SHP77 (cell line): ENCODE measurements around the gene PEAR1.

ENCODE experiments used
- DNase-seq, 2 experiments: peaks; one replicate each; lab custom pipeline; 2025; lab: John Stamatoyannopoulos, UW

PEAR1 gene

DNA sequence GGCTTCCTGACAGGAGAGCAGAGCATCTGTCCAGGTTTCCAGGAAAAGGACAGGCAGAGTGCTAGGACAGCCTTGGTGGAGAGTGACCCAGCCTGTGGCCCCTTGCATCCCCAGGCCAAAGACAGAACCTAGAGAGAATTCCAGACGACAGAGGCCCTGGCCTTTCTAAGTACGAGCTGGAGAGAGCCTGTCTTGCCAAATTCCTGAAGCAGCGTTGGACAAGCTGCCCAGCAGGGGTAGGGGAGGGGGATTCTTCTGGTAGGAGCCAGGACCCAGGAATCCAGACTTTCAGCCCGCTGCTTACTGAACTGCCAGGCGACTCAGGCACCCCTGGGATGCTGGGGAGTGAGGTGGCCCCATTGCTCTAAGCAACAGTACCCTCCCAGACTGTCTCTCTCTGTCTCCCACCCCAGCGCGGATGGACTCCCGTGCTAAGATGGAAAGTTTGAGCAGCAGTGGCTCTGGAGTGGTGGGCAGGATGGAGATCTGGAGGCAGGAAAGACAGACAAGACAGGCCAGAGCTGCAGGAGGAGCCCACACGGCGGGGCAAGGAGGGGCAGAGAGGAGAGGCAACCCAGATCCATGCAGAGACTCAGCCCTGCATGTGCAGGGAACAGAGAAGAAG lies 8.8 kb upstream of the PEAR1 start:
- no peak for DNase-seq

DNA sequence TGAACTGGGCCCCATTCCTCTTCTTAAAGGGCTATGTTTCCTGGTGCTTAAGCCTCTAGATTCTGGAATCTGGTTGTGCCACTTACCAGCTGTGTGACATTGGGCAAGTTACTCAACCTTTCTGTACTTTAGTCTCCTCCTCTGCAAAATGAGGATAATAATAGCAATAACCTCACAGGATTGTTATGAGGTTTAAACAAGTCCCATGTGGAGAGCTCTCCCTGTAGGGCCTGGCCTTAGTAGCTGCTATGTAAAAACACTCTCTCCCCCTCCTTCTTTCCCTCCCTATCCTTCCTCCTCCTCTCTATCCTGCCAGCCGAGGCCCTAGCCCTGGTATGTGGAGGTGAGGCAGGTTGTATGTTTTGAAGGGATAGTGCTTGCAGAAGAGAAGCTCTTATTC lies 8.2 kb upstream of the PEAR1 start:
- DNase-seq = no peak

DNA sequence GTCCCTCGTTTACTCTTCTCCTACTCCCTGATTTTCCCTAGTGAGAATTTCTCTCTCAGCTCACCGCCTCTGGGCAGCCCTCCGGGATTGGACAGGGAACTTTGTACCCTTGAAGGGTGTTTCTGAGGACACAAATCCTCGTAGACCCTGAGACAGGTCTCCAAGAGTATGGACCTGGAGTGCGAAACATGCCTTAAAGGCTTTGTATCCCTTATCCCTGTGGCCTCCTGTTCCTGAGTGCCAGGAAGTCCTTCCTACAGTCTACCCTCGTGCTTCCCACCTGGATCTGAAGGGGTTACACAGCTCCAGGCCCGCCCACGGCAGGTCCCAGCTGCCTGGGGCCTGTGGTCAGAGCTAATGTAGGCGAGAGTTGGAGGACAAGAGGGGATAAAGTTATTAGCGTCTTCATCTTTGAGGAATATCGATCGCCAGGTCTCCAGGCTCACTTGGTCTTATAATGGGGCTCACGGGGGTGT lies 7.6 kb upstream of the PEAR1 start:
- DNase-seq = no peak

DNA sequence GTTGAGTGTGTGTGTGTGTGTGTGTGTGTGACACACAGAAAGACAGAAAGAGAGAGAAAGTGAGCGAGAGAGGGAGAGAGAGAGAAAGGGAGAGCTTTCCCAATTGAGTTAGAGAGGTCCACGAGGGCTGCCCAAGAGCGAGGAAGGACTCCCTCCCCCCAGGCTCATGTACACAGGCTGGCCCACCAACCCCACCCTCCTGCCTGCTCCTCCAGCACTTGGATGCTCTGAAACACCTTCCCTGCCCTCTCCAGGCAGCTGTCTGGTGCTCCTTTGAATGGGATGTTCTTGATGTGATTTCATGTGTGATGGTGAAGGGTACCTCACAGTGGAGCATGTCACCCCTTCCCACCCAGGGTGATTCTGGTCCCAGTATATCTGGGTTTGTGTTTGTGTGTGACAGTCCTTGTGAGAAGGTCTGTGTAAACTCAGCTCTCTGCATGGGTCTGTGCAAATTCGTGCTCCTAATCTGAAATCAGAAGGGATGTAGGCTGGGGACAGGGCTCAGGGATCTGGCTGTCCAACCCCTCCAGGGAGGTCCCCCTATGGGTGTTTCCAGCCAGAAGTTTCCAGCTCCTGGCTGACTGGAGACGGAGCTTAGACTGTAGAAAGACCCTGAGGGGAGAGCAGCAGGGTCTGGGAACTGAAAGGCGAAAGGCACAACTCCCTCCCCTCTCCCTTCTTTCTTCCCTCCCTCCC lies 6.8 kb upstream of the PEAR1 start:
- no peak for DNase-seq

DNA sequence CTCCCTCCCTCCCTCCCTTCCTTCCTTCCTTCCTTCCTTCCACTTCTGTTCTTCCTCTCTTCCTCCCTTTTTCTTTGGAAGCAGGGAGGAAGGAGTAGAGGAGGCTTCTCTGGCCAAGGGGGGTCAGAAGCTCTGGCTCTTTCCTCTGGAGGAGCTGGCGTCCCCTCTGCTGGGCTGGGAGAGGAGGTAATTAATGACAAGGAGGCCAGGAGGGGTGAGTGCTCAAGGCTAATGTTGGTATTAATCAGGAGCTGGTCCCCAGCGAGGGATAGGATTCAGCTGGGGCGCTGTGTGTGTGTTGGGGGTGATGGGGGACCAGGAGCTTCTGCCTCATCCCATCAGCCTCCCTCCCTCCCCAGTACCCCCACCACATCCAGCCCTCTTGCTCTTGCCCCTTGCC lies 6.2 kb upstream of the PEAR1 start:
- no peak for DNase-seq

DNA sequence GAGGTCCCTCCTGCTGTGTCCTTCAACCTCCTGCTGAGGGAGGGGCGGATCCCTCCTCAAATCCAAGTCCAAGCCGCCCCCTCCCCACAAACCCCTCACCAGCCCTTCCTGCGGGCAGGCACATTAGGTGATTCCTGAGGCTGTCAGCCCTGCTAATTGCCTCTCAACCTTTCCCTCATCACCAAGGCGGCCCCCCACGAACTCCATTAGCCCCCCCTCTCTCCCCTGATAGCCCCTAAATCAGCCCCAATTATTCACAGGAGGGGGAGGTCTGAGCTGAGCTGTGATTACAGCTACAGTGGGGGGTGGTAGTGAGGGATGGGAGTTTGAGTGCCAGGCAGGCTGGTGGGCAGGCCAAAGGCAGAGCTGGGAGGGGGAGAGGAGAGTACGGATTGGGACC lies 5.8 kb upstream of the PEAR1 start:
- no peak for DNase-seq

DNA sequence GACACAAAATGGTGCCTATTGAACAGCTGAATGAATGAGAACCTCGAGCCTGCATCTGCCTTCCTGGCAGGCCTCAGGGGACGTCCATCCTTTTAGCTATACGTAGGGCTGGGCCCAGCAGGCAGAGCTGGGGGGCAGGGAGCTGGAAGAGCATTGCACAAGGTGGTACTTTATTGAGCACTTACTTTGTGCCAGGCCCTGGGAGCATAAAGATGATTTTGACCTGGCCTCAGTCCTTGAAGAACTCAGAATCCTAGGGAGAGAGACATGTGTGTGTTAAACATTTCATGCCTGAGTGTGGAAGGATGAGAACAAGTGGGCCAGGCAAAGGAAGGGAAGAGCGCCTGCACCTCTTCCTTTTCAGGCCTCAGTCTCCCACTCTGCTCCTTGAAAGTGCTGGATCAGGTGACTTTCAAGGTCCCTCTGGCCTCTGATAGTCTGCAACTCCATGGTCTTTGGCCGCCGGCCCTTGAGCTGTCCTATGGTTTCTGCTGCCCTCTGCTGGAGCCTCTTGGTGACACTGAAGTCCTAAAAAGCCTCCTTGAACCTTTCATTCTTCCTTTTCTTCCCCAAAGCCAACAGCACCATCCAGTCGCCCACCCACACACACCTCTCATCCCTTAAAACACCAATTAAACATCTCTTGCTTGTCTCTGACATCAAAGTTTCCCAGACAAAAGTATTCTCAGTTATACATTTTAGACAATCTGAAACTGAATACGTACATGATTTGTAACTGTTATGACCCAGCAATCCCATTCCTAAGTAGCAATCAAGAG lies 3.5 kb upstream of the PEAR1 start:
- peak; percentile 75 to 90 for DNase-seq

DNA sequence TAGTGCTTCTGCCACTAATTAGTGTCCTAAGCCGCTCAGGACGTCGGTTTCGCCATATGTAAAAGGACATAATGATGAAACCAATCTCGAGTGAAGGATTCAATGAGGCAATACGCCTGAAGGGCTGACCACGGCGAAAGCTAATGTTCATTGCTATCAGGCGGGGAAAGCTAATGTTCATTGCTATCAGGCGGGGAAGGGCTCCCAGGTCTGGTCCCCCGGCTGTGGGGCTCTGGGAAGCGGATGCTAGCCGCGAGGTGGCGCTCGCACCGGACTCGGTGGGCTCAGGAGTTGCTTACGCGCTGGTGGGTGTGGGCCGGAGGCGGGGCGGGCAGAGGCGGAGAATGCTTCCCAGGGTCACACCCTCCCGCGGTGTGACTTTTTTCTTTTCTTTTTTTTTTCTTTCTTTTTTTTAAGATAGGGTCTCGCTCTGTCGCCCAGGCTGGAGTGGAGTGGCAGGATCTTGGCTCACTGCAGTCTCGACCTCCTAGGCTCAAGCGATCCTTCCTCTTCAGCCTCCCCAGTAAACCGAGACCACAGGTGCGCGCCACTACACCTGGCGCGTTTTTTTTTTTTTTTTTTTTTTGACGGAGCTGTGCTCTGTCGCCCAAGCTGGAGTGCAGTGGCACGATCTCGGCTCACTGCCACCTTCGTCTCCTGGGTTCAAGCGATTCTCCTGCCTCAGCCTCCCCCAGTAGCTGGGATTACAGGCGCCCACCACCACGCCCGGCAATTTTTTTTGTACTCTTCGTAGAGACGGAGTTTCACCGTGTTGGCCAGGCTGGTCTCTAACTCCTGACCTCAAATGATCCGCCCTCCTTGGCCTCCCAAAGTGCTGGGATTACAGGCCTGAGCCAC lies 1.1 kb upstream of the PEAR1 start:
- peak; percentile 84 to 92 for DNase-seq

DNA sequence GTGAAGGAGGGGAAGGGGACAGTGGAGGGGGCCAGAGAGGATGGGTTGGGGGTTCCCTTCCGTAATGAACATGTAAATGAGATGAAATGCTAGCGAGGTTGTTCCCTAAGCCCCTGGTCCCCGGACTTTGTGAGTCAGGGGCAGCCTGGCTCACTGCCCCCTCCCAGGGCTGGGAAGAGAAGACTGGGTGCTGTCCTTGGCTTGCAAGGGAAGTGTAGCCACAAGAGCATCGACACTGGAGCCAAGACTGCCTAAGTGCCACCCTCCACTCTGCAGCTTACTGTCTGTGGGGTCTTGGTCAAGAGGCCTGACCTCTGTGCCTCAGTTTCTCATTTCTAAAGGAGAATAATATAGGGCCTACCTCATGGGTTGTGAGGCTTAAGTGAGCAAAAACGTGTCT lies 483 bp downstream of the PEAR1 start:
- no peak for DNase-seq

DNA sequence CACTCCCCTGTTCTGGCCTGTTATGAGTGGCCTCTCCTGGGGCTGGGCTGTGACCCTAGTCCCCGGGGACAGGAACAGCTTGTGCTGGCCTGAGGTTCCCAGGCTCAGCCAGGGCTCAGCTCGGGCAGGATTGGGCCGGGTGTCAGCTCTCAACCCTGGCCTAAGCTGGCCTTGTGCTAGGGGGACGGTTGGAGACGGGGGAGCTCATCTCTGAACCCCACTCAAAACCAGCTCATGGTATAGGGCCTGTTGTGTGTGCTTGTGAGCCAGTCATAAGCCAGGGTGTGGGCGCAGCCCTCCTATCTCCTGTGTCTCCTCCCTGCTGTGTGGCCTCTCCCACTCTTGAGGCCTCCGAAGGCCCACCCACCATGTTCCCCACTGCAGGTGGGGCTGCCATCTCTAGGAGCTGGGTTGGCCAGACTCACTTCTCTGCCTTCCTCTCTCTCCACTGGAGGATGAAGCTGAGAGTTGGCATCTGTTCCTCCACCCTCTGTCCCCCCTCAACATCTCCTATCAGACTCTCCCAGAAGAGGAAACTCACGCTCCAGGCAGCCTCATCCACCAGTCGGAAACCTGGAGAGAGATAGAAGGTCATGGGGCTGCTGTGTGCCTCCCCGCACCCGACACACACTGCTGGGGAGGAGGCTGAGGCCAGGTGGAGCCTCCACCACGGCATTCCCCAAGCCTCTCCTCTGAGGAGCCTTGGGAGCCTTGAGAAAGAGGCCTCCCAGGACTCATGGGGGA lies 1.4 kb downstream of the PEAR1 start:
- DNase-seq = no peak

DNA sequence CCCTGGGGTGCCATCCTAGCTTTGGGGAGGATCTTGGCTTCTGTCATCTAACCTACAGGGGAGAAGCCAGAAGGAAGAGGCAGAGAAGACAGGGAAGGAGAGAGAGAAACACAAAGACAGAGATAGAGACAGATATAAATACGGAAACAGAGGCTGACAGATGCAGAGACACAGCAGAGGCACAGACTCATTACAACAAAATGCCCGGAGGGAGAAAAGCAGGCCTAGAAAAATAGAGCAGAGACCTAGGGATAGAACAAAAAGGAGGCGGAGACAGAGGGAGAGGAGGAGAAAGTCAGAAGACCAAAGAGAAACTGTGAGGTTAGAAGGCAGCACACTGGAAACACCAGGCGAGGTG lies 1.9 kb downstream of the PEAR1 start:
- no peak for DNase-seq

DNA sequence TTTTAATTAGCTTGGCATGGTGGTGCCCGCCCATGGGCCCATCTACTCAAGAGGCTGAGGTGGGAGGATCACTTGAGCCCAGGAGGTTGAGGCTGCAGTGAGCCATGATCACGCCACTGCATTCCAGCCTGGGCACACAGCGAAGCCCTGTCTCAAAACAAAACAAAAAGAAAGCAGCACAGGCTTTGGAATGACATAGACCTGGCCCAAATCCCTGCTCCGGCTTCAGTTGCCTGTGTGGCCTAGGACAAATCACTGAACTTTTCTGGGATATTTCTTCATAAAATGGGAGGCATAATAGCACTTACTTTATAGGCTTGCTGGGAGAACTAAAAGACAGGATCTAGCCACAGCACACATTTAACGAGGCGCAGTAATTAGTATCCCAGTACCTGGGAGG lies 2.4 kb downstream of the PEAR1 start:
- no peak for DNase-seq

DNA sequence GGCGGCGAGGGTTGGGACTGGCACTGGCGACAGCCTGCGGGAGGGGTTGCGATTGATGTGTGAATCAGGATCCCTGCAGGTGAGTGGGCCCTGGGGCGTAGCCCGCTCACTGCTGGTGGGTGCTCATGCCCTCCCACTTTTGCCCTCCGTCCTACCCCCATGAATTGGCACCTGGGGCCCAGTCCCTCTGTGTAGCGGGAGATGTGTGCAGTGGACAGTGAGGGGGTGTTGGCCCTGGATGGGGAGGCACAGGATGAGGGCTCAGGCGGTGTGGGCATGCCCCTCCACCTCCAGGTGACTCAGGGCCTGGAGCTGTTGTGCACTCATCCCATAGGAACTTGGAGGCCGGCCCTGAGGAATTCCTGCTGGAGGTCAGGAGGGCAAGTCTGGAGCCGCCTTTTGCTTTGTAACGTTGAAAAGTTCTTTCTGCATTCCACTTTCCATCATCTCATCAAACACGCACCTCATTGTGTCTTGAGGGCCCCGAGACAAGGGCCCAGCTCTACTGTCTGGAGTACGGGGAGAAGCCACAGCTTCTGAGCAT lies 3.0 kb downstream of the PEAR1 start:
- DNase-seq = no peak

DNA sequence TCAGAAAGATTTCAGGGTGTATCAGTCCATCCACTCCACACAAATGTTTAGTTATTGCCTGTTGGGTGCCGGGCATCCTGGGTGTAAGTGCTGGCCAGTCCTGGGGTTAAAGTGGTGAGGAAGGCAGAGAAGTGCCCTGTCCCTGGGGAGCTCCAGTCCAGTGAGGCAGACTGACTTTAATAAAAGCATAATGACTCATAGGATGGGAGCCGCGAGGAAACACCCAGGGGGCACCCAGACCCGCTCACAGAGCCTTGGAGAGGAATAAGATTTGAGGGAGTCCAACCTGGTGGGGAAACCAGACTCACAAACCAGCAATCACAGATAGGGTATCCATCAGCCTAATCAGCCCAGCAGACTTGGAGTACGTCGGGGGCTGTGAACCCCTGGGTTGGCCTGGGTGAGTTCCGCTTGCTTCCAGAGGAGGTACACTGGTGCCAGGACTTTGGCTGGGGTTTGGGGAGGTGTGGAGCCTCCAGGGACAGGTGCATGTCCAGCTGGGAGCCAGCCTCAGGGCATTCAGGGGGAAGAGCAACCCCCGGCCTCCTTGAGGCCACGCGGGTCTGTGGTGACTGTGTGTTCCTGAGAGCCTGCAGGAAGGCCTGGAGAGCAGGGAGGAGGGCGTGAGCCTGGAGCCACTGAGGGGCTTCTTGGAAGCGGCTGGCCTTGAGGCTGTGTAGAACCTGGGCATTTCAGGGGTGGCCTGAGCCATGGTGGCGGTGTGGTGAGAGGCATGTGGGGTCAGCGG lies 3.7 kb downstream of the PEAR1 start:
- no peak for DNase-seq

DNA sequence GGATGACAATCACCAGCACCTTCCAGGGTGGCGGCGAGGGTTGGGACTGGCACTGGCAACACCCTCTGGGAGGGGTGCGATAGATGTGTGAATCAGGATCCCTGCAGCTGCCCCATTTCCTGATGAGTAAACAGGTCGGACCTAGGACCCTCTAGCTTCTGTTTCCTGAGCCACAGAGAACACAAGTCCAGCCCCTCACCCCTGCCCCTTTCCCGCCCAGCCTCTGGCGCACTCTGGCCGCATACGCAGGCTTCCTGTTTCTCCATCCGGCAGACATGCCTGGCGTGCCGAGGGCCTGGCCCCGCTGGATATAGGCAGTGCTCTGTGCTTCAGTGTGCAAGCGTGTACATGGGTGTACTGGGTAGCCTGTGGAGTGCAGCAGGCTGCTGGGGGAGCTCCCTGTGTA lies 4.6 kb downstream of the PEAR1 start:
- DNase-seq = no peak

DNA sequence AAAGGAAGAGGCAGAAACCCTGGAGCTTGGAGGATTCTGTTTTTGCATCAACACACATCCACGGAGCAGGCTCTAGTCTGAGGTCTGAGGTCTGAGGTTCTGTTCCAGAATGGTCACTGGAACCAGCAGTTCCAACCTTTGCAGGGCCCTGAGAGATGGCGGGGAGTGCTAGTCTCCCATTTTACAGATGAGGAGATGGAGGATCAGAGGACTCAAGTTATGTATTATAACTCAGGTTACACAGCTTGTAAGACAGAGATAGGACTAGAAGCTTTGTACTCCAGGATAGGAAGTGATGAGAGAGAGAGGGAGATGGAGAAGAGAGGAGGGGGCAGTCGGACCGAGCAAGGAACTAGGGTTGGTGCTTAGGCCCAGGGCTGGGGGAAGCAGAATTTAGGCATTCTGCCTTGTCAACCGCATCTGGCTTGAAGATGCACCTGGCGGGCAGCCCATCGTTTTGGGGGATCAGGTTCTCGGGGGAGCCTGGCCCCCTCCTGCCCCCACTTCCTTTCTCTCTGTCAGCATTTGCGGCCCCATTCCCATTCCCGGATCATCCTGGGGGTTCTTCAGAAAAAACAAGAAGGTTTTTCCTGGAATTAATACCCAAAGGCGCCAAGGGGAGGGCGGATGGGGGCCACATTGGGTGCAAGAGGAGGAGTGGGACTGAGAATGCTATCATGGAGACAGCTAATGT lies 5.6 kb downstream of the PEAR1 start:
- no peak for DNase-seq

DNA sequence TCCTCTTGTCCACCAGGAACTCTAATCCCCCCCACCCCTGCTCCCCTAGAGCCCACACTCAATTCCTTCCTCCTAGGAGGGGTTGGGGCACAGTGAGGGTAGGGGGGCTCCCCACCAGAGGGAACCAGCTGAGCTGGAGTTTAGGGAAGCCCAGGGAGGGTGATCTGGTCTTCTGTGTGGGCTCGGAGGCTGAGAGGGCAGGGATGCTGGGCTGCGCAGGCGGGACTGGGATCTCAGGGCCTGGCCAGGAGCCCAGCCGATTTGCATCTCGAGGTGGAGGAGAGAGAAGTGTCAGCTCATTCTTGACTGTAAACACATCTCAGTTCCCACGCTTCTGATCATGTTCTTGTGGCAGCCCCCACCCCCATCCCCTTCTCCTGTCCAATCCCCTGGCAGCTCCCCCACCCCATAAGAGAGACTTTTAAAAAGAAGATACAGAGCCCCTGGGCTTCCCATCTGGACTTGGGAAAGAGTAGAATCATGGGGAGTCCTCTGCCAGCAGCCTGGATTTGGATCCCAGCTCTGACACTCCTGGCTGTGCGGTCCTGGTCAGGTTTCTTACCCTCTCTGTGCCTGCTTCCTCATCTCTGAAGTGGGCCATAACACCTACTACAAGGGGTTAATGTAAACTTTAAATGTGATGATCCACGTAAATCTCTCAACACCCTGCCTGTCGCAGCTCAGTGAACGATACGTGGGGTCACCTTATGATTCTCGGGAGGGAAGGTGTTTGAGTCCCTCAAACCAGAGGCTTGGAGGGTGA lies 6.6 kb downstream of the PEAR1 start:
- no peak for DNase-seq

DNA sequence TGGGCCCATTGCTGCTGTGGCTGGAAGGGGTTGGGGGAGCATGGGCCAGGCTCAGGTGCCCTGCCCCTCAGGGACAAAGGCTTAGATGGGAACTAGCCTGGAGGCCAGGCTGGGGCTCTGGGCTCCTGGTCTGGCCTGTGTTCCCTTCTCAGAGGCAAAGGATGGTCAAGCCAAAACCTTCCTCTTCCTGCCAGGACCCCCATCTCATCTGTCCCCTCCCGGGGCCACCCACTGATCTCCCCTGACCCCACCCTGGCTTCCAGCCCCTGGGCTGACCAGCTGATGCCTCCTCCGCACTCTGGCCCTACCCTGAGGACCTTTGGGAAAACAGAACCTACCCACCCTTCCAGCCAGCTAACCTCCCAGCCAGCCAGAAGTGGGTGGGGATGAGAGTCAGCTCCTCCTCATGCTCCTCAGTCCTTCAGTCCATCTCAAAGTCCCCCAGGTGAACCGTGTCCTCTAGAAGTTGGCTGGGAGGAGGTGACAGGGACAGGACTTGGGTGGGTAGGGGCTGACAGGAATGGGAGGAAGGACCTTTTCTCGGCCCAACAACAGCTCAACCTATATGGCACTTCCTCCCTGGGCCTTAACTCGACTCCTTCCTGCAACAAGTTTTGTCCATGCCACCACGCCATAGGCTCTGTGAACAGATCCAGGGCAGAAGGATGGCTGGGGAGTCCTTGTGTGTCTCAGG lies 7.5 kb downstream of the PEAR1 start:
- DNase-seq = no peak

DNA sequence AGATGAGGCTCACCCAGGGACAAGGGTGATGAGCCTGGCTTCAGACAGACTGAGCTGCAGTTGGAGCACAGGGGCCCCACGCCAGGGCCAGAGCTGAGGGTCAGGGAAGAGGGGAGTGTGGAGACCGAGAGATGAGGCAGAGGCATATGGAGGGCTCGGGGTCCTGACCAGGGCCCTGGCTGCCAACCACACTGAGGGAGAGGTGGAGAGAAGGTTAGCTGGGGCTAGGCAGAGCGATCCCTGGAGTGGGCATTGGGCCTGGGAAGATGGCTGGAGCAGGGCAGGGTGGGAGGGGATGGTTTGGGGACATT lies 8.0 kb downstream of the PEAR1 start:
- DNase-seq = no peak
